BLaER1 treated with 17β-estradiol and CSF1 and Interleukin-3, amounts not matched to agents 10 nM and 100 nM (cell line): ENCODE measurements around the gene BCR.

ENCODE experiments used
- H3K27ac ChIP-seq, 11 experiments: shearing (Covaris generic); formaldehyde crosslinking; 2 replicates each; pipeline ENCODE4 v1.8.1; 2022
- H3K27me3 ChIP-seq, 11 experiments: shearing (Covaris generic); formaldehyde crosslinking; 2 replicates each; pipeline ENCODE4 v1.8.1; 2022
- H3K36me3 ChIP-seq, 11 experiments: shearing (Covaris generic); formaldehyde crosslinking; 2 replicates each; pipeline ENCODE4 v1.8.1; 2022
- H3K4me1 ChIP-seq, 10 experiments: shearing (Covaris generic); formaldehyde crosslinking; 2 replicates each; pipeline ENCODE4 v1.8.1; 2022
- H3K4me2 ChIP-seq, 11 experiments: shearing (Covaris generic); formaldehyde crosslinking; 2 replicates each; pipeline ENCODE4 v1.8.1; 2022
- H3K4me3 ChIP-seq, 10 experiments: shearing (Covaris generic); formaldehyde crosslinking; 2 replicates each; pipeline ENCODE4 v1.8.1; 2022
- H3K9ac ChIP-seq, 11 experiments: shearing (Covaris generic); formaldehyde crosslinking; 2 replicates each; pipeline ENCODE4 v1.8.1; 2022
- H3K9me3 ChIP-seq, 11 experiments: shearing (Covaris generic); formaldehyde crosslinking; replicated peaks in 1 of 11; 2 replicates each; pipeline ENCODE4 v1.8.1; 2022
- H4K20me1 ChIP-seq, 11 experiments: shearing (Covaris generic); formaldehyde crosslinking; 2 replicates each; pipeline ENCODE4 v1.8.1; 2022
- Cebpa-rat ChIP-seq, 11 experiments: shearing (Covaris generic); IDR thresholded peaks; 2 replicates each; pipeline ENCODE4 v1.8.1; 2022

The BCR gene

GRCh38 chr22:23351321-23351720, 171.0 kb downstream of the BCR start:
- no peaks in the 10 kb centered on the region for H3K9me3 ChIP-seq
- H3K27ac ChIP-seq, result no peak overlapping the region
- TF ChIP-seq Cebpa-rat (IDR thresholded peaks at IDR 0.05), result no peak
- no peaks in the 10 kb centered on the region for H3K27me3 ChIP-seq
- H3K4me1 ChIP-seq, result no peaks in the 10 kb centered on the region
- no peak overlapping the region for H3K9ac ChIP-seq
- H4K20me1 ChIP-seq, result no peaks in the 10 kb centered on the region
- no peak overlapping the region for H3K4me2 ChIP-seq
- no peak overlapping the region for H3K4me3 ChIP-seq
- H3K36me3 ChIP-seq, result no peaks in the 10 kb centered on the region

GRCh38 chr22:23353004-23353403, 172.7 kb downstream of the BCR start:
- Histone ChIP-seq H4K20me1 (no peaks in the 10 kb centered on the region), H3K9me3 (no peaks in the 10 kb centered on the region), H3K4me2 (no peak overlapping the region), H3K27me3 (no peaks in the 10 kb centered on the region), H3K36me3 (no peaks in the 10 kb centered on the region), H3K27ac (no peak overlapping the region), H3K4me3 (no peak overlapping the region), H3K9ac (no peak overlapping the region), H3K4me1 (no peaks in the 10 kb centered on the region)
- no peak for TF ChIP-seq Cebpa-rat (IDR thresholded peaks at IDR 0.05)

- Histone ChIP-seq H3K4me2 (no peak overlapping the region), H3K9ac (no peak overlapping the region), H3K4me3 (no peak overlapping the region), H3K4me1 (no peaks in the 10 kb centered on the region), H4K20me1 (no peaks in the 10 kb centered on the region), H3K27ac (no peak overlapping the region), H3K36me3 (no peaks in the 10 kb centered on the region), H3K27me3 (no peaks in the 10 kb centered on the region), H3K9me3 (no peaks in the 10 kb centered on the region)
- TF ChIP-seq Cebpa-rat (IDR thresholded peaks at IDR 0.05), result no peak
Measured at GRCh38 chr22:23353696-23354095, 173.4 kb downstream of the BCR start.

- Histone ChIP-seq H3K9ac (no peak overlapping the region), H3K27me3 (no peaks in the 10 kb centered on the region), H3K27ac (no peak overlapping the region), H4K20me1 (no peaks in the 10 kb centered on the region), H3K36me3 (no peaks in the 10 kb centered on the region), H3K9me3 (no peaks in the 10 kb centered on the region), H3K4me3 (no peak overlapping the region), H3K4me2 (no peak overlapping the region), H3K4me1 (no peaks in the 10 kb centered on the region)
- TF ChIP-seq Cebpa-rat (IDR thresholded peaks at IDR 0.05), result no peak
Measured at GRCh38 chr22:23356094-23356493, 175.8 kb downstream of the BCR start.

GRCh38 chr22:23357053-23357452, 176.7 kb downstream of the BCR start:
- Histone ChIP-seq H3K4me1 (no peaks in the 10 kb centered on the region), H3K9me3 (0 out of 22 replicates have a peak, but pooled peaks cover 0 to 2% (median 0%) of the 10 kb centered on the region in 11 experiments), H4K20me1 (no peaks in the 10 kb centered on the region), H3K27ac (no peak overlapping the region), H3K4me2 (no peak overlapping the region), H3K27me3 (no peaks in the 10 kb centered on the region), H3K9ac (no peak overlapping the region), H3K36me3 (no peaks in the 10 kb centered on the region), H3K4me3 (no peak overlapping the region)
- TF ChIP-seq Cebpa-rat (IDR thresholded peaks at IDR 0.05), result no peak

- H4K20me1 ChIP-seq, result no peaks in the 10 kb centered on the region
- H3K4me2 ChIP-seq, result no peak overlapping the region
- no peaks in the 10 kb centered on the region for H3K36me3 ChIP-seq
- no peak overlapping the region for H3K27ac ChIP-seq
- peaks cover 0 to 5% (median 0%) of the 10 kb centered on the region in 10 experiments; a peak in 1 of 20 replicates for H3K4me1 ChIP-seq
- peaks cover 0 to 10% (median 6%) of the 10 kb centered on the region in 11 experiments; a peak in 6 of 22 replicates for H3K9me3 ChIP-seq
- no peaks in the 10 kb centered on the region for H3K27me3 ChIP-seq
- TF ChIP-seq Cebpa-rat (IDR thresholded peaks at IDR 0.05), result no peak
- H3K4me3 ChIP-seq, result no peak overlapping the region
- no peak overlapping the region for H3K9ac ChIP-seq
Measured at GRCh38 chr22:23359583-23360123, 179.3 kb downstream of the BCR start.

GRCh38 chr22:23361676-23362075, 181.4 kb downstream of the BCR start:
- Histone ChIP-seq H3K4me2 (no peak overlapping the region), H3K36me3 (no peaks in the 10 kb centered on the region), H3K27ac (no peak overlapping the region), H3K4me1 (peaks cover 0 to 5% (median 0%) of the 10 kb centered on the region in 10 experiments; a peak in 1 of 20 replicates), H3K4me3 (no peak overlapping the region), H3K9ac (no peak overlapping the region), H3K9me3 (peaks cover 0 to 10% (median 6%) of the 10 kb centered on the region in 11 experiments; a peak in 6 of 22 replicates), H4K20me1 (no peaks in the 10 kb centered on the region), H3K27me3 (no peaks in the 10 kb centered on the region)
- TF ChIP-seq Cebpa-rat (IDR thresholded peaks at IDR 0.05), result no peak

- H3K4me2 ChIP-seq, result no peak overlapping the region
- no peaks in the 10 kb centered on the region for H4K20me1 ChIP-seq
- H3K36me3 ChIP-seq, result no peaks in the 10 kb centered on the region
- no peak overlapping the region for H3K27ac ChIP-seq
- H3K9ac ChIP-seq, result no peak overlapping the region
- TF ChIP-seq Cebpa-rat (IDR thresholded peaks at IDR 0.05), result no peak
- peaks cover 0 to 5% (median 0%) of the 10 kb centered on the region in 10 experiments; a peak in 1 of 20 replicates for H3K4me1 ChIP-seq
- H3K9me3 ChIP-seq, result peaks cover 0 to 10% (median 6%) of the 10 kb centered on the region in 11 experiments; a peak in 6 of 22 replicates
- H3K4me3 ChIP-seq, result no peak overlapping the region
- H3K27me3 ChIP-seq, result no peaks in the 10 kb centered on the region; a peak in 1 of 22 replicates
Measured at GRCh38 chr22:23363683-23364082, 183.4 kb downstream of the BCR start.

- Histone ChIP-seq H3K27ac (no peak overlapping the region), H3K9ac (no peak overlapping the region), H4K20me1 (no peaks in the 10 kb centered on the region), H3K4me2 (no peak overlapping the region), H3K4me3 (no peak overlapping the region), H3K4me1 (peaks cover 0 to 5% (median 0%) of the 10 kb centered on the region in 10 experiments; a peak in 1 of 20 replicates), H3K27me3 (no peaks in the 10 kb centered on the region; a peak in 1 of 22 replicates), H3K36me3 (no peaks in the 10 kb centered on the region), H3K9me3 (peaks cover 0 to 10% (median 6%) of the 10 kb centered on the region in 11 experiments; a peak in 6 of 22 replicates)
- no peak for TF ChIP-seq Cebpa-rat (IDR thresholded peaks at IDR 0.05)
Measured at GRCh38 chr22:23364389-23364788, 184.1 kb downstream of the BCR start.

- H3K36me3 ChIP-seq, result no peaks in the 10 kb centered on the region
- no peak overlapping the region for H3K27ac ChIP-seq
- no peak overlapping the region for H3K9ac ChIP-seq
- no peaks in the 10 kb centered on the region for H4K20me1 ChIP-seq
- no peak overlapping the region for H3K4me3 ChIP-seq
- H3K4me2 ChIP-seq, result no peak overlapping the region
- no peaks in the 10 kb centered on the region; a peak in 1 of 22 replicates for H3K27me3 ChIP-seq
- TF ChIP-seq Cebpa-rat (IDR thresholded peaks at IDR 0.05), result no peak
- peaks cover 0 to 10% (median 6%) of the 10 kb centered on the region in 11 experiments; a peak in 6 of 22 replicates for H3K9me3 ChIP-seq
- H3K4me1 ChIP-seq, result peaks cover 0 to 5% (median 0%) of the 10 kb centered on the region in 10 experiments; a peak in 1 of 20 replicates
Measured at GRCh38 chr22:23365524-23365923, 185.2 kb downstream of the BCR start.
